NCI-H1105 (cell line): ENCODE results near the gene PPP2R1A.
"Not testable (repeated sequence)": the region's sequence is repeated elsewhere in the genome, so short reads cannot be mapped to it uniquely, and the experiment has no call there.

Source experiments
- DNase-seq: peaks from one replicate; lab custom pipeline; 2025; lab: John Stamatoyannopoulos, UW

The PPP2R1A gene

DNA sequence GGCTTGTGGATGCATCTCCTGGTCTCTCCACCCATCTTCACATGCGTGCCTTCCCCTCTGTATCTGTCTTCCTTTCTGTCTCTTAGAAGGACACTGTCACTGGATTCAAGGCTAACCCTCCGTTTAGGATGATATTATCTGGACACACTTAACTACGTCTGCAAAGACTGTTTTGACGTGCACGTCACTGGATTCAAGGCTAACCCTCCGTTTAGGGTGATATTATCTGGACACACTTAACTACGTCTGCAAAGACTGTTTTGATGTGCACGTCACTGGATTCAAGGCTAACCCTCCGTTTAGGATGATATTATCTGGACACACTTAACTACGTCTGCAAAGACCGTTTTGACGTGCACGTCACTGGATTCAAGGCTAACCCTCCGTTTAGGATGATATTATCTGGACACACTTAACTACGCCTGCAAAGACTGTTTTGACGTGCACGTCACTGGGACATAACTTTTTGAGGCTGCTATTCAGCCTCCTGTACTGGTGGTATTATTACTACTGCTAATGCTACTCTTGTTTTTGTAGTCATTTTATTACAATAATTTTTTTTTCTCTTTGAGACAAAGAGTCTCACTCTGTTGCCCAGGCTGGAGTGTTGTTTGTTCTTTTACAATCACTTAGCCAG is 11.0 kb downstream of the PPP2R1A start:
- not testable (repeated sequence) for DNase-seq

DNA sequence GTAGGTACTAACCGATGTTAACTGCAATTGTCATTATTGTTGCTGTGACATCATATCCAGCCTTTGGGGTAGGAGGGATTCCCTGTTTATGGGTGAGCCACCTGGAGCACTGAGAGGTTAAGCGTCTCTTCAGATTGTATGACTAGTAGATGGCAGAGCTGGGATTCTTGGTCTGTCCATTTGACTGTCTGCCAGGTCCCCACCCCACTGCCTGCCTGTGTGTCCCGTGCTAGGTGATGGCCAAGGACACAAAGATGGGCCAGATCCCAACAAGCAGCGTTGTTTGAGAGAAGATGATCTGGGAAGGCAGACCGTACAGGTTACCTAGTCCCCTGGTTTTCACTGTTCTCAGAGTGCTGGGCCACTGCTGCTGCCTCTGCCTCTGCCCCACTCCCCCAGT is 16.6 kb downstream of the PPP2R1A start:
- no peak for DNase-seq

DNA sequence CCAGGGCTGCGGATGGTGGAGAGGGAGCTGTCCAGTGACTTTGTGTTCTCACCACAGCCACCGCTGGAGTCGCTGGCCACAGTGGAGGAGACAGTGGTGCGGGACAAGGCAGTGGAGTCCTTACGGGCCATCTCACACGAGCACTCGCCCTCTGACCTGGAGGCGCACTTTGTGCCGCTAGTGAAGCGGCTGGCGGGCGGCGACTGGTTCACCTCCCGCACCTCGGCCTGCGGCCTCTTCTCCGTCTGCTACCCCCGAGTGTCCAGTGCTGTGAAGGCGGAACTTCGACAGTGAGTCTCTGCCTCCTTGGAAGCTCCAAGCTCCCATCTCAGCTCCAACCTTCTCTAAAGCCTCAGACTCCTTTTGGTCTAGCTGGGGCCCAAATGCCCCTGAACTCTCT is 21.4 kb downstream of the PPP2R1A start:
- DNase-seq = no peak

DNA sequence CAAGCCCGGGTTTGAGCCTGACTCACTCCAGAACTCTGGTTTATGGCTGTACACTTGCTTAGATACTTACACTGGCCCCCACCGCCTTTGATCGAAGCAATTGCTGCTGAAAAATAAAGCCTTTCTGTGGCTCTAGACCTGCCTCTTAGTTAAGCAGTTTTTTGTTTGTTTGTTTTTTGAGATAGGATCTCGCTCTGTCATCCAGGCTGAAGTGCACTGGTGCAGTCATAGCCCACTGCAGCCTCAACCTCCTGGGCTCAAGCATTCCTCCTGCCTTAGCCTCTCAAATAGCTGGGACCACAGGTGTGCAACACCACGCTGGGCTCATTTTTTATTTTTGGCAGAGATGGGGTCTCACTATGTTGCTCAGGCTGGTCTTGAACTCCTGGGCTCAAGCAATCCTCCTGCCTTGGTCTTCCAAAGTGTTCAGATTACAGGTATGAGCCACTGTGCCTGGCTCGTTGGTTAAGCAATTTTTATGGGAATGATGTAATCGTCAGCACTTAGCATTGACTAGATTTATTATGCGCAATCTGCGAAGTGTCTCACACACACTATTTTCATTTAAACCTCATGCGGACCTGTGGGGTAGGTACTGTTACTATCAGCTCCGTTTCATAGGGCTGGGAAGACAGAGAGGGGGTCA is 22.2 kb downstream of the PPP2R1A start:
- no peak for DNase-seq

DNA sequence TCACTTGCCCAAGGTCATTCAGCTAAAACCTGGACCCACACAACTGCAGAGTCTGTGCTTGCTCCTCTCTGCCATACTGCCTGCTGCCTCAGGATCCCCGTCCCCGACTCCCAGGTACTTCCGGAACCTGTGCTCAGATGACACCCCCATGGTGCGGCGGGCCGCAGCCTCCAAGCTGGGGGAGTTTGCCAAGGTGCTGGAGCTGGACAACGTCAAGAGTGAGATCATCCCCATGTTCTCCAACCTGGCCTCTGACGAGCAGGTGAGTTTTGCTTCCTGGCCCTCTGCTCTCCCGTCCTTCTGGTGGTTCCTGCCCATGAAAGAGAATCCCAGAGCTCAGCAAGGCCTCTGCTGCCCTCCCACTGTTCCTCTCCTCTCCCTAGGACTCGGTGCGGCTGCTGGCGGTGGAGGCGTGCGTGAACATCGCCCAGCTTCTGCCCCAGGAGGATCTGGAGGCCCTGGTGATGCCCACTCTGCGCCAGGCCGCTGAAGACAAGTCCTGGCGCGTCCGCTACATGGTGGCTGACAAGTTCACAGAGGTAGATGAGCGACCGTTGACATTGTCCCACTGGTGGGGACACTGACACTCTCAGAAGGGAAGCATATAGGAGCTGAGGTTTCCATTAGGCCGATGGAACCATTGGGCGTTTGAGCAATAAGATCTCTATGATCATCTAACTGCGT is 22.9 kb downstream of the PPP2R1A start:
- DNase-seq = no peak

DNA sequence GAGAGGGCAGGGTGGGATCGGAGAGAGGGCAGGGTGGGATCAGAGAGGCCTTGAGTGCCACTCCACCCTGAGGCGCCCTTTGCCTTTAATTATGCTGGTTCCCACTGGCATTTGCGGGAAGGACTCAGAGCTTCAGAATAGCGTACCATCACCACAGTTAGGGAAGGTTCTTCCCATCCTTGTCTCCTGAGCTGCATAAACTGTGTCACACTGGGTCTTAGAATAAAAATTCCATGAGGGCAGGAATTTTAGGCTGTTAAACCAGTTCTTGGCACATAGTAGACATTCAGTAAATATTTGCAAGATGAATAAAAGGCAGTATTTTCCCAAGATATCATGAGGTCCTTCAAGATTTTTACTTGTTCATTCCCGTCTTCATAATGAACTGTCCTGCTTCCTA is 24.4 kb downstream of the PPP2R1A start:
- DNase-seq = no peak

DNA sequence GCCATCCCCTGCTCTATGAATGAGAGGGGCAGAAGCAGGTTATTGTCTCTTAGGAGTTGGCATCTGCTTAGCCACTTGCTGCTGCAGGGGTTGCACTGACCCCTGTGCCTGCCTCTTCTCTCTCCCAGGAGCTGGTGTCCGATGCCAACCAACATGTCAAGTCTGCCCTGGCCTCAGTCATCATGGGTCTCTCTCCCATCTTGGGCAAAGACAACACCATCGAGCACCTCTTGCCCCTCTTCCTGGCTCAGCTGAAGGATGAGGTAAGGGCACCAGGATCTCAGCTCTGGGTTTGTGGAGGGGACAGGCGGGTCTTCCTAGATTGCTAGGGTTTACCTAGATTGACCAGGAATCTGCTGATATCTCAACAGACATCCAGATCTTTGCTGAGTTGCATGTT is 26.5 kb downstream of the PPP2R1A start:
- DNase-seq = no peak

DNA sequence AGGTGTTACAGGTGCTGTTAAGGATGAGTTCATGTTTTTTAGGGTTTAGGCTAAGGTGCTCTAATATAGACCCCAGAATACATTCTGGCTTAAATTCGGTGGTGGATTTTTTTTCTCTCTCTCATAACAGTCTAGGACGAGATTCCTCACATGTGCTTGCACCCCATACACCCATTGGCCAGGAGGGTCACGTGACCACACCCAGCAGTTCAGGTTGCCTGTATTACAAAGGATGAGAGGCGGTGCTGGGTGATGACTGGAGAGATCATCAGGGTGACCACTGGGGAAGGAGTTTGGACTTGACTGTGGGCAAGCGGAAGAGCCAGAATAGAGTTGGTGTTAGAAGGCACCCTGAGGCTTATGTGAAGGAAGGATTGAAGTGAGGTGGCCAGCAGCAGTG is 27.7 kb downstream of the PPP2R1A start:
- DNase-seq = no peak

DNA sequence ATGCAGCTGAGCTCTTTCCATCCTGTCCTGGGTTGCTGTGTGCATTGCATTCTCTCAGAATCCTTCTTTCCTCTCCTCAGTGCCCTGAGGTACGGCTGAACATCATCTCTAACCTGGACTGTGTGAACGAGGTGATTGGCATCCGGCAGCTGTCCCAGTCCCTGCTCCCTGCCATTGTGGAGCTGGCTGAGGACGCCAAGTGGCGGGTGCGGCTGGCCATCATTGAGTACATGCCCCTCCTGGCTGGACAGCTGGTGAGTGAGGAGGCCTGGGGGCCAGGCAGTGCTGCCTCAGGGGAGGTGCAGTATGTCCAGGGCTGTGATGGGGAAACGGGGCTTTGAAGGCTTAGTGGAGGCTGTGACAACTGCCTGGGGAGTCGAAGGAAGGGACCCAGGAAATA is 29.8 kb downstream of the PPP2R1A start:
- no peak for DNase-seq

DNA sequence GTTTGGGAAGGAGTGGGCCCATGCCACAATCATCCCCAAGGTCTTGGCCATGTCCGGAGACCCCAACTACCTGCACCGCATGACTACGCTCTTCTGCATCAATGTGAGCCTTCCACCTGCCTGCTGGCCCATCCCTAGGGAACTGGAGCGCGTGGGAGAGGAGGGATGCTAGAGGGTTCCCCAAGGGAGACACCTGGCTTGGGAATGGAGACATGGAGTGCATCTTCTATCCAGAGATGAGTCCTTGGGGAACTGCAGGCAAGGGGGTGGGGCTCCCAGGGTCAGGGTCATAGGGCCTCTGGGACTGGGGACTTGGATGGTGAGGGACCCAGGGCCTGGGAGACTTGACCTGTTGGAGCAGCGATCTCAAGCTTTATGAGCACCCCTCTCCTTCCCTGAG is 31.2 kb downstream of the PPP2R1A start:
- DNase-seq = no peak

DNA sequence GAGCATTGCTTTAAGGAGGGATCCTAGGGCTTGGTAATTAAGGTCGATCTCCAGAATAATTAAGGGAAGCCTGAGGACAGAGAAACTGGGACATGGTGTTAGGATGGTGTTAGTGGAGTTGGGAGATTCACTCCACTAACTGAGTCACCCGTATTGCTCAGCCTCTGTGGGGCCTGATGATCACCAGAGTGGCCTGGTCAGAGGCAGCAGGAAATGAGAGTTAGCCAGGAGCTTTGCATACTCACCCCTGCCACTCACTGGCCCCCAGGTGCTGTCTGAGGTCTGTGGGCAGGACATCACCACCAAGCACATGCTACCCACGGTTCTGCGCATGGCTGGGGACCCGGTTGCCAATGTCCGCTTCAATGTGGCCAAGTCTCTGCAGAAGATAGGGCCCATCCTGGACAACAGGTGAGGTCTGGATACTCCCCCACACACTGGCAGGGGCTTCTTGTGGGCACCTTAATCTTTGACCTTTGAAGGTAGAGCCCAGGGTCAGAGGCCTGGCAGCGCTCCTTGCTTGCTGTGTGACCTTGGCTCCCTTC is 32.1 kb downstream of the PPP2R1A start:
- DNase-seq = no peak

DNA sequence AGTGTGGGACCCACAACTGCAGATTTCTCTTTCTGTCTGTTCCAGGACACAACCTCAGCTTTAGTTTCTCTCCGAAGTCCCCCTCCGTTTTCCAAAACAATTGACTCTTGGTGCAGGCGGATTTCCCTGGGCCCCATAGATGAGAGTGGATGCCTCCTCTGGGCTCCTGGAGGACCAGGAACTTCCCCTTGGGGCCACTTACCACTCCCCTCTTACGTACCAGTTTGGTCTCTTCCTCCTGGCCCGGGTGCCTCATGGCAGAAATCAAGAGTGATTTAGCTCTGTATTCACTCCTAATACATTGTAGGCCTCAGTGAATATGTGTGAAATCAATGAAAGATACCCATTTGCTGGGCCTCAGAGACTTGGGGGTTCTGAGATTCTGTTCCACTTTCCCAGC is 34.4 kb downstream of the PPP2R1A start:
- DNase-seq = no peak

DNA sequence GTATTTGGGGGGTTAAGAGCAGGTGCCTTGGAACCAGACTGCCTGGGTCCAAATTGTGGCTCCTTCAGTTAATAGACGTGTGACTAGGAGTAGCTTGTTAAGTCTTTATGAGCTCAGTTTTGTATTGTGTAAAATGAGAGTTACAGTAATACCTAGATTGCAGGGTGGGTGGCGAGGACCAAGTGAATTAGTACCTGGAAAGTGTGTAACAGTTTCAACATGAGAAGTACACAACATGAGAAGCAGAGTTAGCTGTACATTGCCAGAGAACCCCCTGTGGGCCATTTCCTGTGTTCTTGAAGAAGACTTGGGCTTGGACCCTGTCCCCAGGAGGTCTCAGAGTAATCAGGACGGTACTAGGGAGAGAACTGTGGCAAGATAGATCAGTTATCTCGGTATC is 36.8 kb downstream of the PPP2R1A start:
- DNase-seq = no peak

DNA sequence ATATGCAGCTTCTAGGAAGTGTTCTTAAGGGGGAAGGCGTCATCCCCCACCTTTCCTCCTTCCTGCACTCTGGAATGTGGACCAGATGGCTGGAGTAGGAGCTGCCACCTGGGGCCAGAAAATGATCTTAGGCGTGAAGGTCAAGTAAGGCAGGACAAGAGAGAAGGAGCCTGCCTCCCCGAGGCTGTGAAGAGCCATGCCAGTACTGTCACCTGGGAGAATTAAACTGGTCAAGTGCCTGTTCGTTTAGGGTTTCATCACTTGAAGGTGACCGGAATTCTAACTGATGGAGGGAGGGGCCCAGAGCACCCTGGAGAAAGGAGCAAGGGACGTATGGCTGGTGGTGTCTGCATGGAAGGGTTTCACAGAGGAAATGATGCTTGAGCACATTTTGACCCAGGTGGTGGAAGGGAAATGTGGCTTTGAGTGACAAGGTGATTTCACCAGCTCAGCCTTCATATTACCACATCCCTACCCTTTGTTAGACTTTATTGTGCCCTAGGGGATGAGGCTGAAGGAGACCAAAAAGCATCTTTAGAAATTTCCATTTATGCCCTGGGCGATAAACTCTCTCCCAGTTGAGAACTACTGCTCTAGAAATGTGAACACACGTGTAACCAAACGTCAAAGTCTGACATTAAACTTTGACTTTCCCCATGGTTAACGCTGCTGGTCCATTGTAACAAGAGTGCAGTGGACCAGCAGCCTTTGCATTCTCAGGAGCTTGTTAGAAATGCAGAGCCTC is 37.5 kb downstream of the PPP2R1A start:
- DNase-seq = no peak

DNA sequence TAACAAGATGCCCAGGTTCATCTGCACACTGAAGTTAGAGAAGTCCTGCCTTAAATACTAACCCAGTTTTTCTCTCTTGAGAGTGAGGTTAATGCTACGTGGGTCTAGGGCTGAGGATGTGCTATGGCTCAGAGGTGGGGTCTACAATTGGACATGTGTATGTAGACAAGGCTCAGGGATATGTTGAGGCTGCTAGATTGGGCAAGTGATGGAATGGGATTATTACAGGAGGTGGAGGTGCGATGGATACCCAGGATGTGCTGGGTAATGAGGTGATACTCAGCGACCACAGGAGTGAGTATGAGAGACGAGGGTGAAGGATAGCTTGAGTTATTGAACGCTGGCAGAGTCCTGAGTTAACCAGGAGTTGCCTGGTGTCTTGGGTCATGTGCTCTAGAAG is 38.1 kb downstream of the PPP2R1A start:
- DNase-seq = no peak

DNA sequence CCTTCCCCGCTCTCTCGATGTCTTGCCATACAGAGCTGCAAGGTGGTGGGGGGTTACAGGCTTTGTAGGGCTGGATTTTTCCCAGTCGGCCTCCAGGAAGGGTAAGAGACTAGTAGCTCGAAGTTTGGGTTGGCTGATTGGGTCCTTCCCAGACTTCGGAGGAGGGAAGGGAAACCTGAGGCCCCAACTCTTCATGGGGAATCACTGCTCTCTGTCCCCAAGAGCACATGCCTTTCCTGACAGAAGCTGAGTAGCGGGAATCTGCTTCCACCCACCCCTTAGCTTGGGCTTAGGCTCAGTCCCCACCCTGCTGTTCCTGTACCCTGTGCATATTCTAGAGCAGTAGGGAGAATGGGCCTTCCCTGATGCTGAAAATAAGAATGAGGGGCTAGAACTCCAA is 39.7 kb downstream of the PPP2R1A start:
- DNase-seq = no peak

DNA sequence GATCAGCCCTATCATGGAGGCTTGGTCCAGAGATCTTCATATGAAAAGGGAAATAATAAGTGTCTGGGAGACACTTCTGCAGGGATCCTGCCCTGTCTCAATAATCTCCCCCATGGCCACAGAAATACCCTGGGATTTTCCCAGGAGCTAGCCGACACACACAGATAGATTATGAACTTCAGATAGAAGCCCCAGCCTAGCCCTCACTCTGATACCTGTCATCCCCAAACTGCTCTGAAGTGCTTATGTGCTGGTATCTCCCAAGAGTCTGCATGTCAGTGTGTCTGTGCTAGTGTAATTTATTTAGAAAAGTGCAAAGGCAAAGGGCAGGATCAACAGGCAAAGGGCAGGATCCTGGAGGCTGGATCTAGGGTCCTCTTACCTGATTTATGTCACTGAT is 40.8 kb downstream of the PPP2R1A start:
- no peak for DNase-seq

DNA sequence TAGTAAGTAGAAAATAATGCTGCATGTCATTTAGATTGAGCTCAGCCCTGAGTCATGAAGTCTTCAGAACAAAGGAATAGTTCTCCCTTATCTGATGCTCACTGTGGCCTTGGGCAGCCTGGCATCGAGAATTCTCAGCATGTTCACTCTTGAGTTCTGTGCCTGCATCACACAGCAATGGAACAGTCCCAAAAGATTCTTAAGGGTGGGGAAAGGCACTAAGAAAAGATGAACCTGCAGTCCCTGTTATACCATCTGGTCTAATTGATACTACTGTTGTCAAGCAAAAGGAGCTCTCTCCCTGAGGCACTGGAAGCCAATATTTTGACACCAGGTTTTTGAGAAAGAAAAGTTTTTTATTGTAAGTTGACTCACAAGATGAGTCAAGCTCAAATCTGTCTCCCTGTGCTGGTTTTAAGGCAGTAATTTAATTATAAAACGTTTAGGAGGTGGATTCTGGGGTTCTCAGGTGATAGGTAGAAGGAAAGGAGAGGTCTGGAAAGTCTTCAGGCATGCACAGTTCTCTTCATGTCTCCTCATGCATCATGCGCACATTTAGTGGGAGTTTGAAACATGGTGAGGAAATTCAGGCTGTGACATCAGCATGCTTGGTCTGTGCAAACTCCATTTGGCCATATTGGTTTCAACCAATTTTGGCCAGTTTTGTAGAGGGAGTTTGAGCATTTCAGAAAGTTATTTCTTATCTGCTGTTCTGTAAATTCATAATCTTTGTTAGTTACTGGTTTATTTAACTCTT is 41.5 kb downstream of the PPP2R1A start:
- no peak for DNase-seq

DNA sequence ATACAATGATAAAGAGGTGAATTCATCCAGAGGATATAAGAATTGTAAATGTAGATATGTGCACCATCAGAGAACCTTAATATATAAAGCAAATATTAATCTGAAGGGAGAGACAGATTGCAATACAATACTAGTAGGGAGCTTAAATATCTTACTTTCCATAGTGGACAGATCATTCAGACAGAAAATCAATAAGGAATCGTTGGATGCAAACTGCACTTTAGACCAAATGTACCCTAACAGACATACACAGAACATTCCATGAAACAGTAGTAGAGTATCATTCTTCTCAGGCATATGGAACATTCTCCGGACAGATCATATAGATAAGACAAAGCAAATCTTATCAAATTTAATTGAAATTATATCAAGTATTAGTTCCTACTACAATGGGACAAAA is 44.6 kb downstream of the PPP2R1A start:
- DNase-seq = no peak

DNA sequence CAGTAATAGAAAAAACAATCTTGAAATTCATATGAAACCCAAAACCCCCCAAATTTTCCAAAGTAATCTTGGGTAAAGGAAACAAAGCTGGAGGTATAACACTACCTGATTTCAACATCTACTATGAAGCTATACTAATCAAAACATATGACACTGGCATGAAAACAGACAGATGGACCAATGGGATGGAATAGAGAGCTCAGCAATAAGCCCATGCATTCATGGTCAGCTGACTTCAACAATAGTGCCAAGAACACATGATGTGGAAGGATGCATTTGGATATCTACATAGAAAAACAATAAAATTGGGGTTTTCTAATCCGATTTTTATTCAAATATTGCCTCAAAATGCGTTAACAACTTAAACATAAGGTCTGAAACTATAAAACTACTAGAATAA is 47.3 kb downstream of the PPP2R1A start:
- no peak for DNase-seq

DNA sequence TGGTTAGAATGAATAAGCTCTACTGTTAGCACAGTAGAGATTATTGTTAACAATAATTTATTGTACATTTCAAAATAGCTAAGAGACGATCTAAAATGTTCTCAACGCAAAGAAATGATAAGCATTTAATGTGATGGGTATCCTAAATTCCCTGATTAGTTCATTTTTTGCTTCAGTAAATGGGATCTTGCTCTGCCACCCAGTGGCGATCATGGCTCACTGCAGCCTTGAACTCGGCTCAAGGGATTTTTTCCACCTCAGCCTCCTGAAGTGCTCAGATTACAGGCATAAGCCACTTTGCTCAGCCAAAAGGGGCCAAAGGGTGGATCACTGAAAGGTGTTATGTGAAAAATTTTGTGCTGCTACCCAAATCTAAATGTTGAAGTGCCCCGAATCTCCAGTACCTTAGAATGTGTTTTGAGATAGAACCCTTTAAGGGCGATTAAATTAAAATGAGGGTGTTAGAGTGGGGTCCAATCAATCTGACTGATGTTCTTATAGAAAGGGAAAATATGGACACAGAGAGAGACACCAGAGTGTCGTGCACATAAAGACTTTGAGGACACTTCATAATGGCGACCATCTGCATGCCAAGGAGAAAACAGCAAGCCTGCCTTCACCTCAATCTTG is 48.0 kb downstream of the PPP2R1A start:
- peak; percentile 46 for DNase-seq
